ENCODE data around the gene CHD1L.

CHD1L gene

GRCh38 chr1:147208619-147209018, 33.9 kb upstream of the CHD1L start:
- no peak for DNase-seq (ENCODE audit: low read depth)
- no peak overlapping the region for H3K4me3 ChIP-seq (ENCODE audit: low read length)
- TF ChIP-seq CTCF (IDR thresholded peaks at IDR 0.05; ENCODE audit: insufficient read depth, low read depth, low read length, missing control alignments), result no peak

- H3K4me3 ChIP-seq (ENCODE audit: low read length), result no peak overlapping the region
- TF ChIP-seq CTCF (IDR thresholded peaks at IDR 0.05; ENCODE audit: insufficient read depth, low read depth, low read length, missing control alignments), result no peak
Measured at GRCh38 chr1:147209825-147210821, 32.4 kb upstream of the CHD1L start.

GRCh38 chr1:147210987-147211386, 31.5 kb upstream of the CHD1L start:
- TF ChIP-seq CTCF (IDR thresholded peaks at IDR 0.05; ENCODE audit: insufficient read depth, low read depth, low read length, missing control alignments), result no peak
- DNase-seq (ENCODE audit: low read depth), result no peak

More at GRCh38 chr1:147209825-147210821, 32.4 kb upstream of the CHD1L start:
- DNase-seq (ENCODE audit: low read depth), result no peak

GRCh38 chr1:147211577-147211976, 30.9 kb upstream of the CHD1L start:
- H3K4me3 ChIP-seq (ENCODE audit: low read length), result no peak overlapping the region
- DNase-seq (ENCODE audit: low read depth), result no peak
- no peak for TF ChIP-seq CTCF (IDR thresholded peaks at IDR 0.05; ENCODE audit: insufficient read depth, low read depth, low read length, missing control alignments)

More at GRCh38 chr1:147210987-147211386, 31.5 kb upstream of the CHD1L start:
- H3K4me3 ChIP-seq (ENCODE audit: low read length), result no peak overlapping the region

- no peak for TF ChIP-seq CTCF (IDR thresholded peaks at IDR 0.05; ENCODE audit: insufficient read depth, low read depth, low read length, missing control alignments)
- DNase-seq (ENCODE audit: low read depth), result no peak
Measured at GRCh38 chr1:147213271-147213670, 29.2 kb upstream of the CHD1L start.

GRCh38 chr1:147214325-147214724, 28.2 kb upstream of the CHD1L start:
- no peak overlapping the region for H3K4me3 ChIP-seq (ENCODE audit: low read length)
- no peak for TF ChIP-seq CTCF (IDR thresholded peaks at IDR 0.05; ENCODE audit: insufficient read depth, low read depth, low read length, missing control alignments)
- DNase-seq (ENCODE audit: low read depth), result no peak

More at GRCh38 chr1:147213271-147213670, 29.2 kb upstream of the CHD1L start:
- H3K4me3 ChIP-seq (ENCODE audit: low read length), result no peak overlapping the region

Measured in epithelial cell of esophagus (primary cell).